T-cell (primary cell): Measurements from ENCODE around the gene IRF2. TPM values are rescaled to one million over a fixed set of nuclear protein-coding genes. Genes with fewer than 3 reads are reported as not detected.

Experiments
- ATAC-seq, 4 experiments: fragments of 200-7000 bp in 3 of 4; fragments of 150-1000 bp in 1 of 4; cut with Tn5 transposase; replicated peaks in 1 of 4; 1 replicate in 3 of 4; 2 replicates in 1 of 4; pipeline ENCODE4 v1.10.0; 2021; ENCODE audit warnings: moderate library complexity in 3 of 4, mild to moderate bottlenecking in 2 of 4, moderate number of reproducible peaks in 1 of 4
- CTCF ChIA-PET, 2 donors: fragments of 300-600 bp; sonication (Branson Sonifier 250); formaldehyde crosslinking; loops; one replicate each; lab custom pipeline; 2022; ENCODE audit warnings: antibody characterized with exemption in 2 of 2; lab: Charles Lee
- POLR2A ChIA-PET, 2 donors: fragments of 300-600 bp; sonication (Branson Sonifier 250); formaldehyde crosslinking; loops; one replicate each; lab custom pipeline; 2022; ENCODE audit warnings: antibody characterized with exemption in 2 of 2; lab: Charles Lee
- DNase-seq, 35 experiments: peaks; one replicate each; pipeline versions ENCODE4 v3.0.0 to v3.0.0-alpha.2; 2013 to 2023
- H3K27ac ChIP-seq: one replicate; pipeline ENCODE4 v1.5.1; 2013; ENCODE audit warnings: low read length
- H3K27me3 ChIP-seq, 2 experiments: replicated peaks in 1 of 2; 1 replicate in 1 of 2; 2 replicates in 1 of 2; pipeline versions ENCODE4 v1.6.1 to v1.7.0; 2013; ENCODE audit warnings: low read length in 1 of 2, mixed read lengths in 1 of 2; ENCODE audit not compliant: control insufficient read depth in 2 of 2, insufficient read depth in 2 of 2; ENCODE audit errors: extremely low read depth in 1 of 2
- H3K36me3 ChIP-seq, 2 donors: 1 replicate in 1 of 2; 2 replicates in 1 of 2; pipeline versions ENCODE4 v1.6.1 to v1.7.0; 2013; ENCODE audit warnings: low read length in 1 of 2; ENCODE audit not compliant: control insufficient read depth in 2 of 2, insufficient read depth in 1 of 2; ENCODE audit errors: extremely low read depth in 1 of 2
- H3K4me1 ChIP-seq, 2 experiments: 1 replicate in 1 of 2; 2 replicates in 1 of 2; pipeline versions ENCODE4 v1.6.1 to v1.7.0; 2013; ENCODE audit warnings: low read length in 2 of 2, mixed read lengths in 1 of 2; ENCODE audit not compliant: insufficient read depth in 2 of 2, control insufficient read depth in 1 of 2; ENCODE audit errors: extremely low read depth in 1 of 2
- H3K4me3 ChIP-seq, 2 donors: 1 replicate in 1 of 2; 2 replicates in 1 of 2; pipeline versions ENCODE4 v1.5.1 to v1.7.0; 2013; ENCODE audit warnings: mild to moderate bottlenecking in 2 of 2, low read length in 1 of 2, moderate library complexity in 1 of 2; ENCODE audit not compliant: control insufficient read depth in 1 of 2; ENCODE audit errors: extremely low read depth in 1 of 2
- H3K9me3 ChIP-seq: 2 replicates; pipeline ENCODE4 v1.7.0; 2013
- H3K27ac Mint-ChIP-seq, 2 donors: one replicate each; pipeline ENCODE4 v1.8.0; 2020 to 2021; ENCODE audit warnings: mild to moderate bottlenecking in 2 of 2, mixed read lengths in 2 of 2
- H3K27me3 Mint-ChIP-seq, 2 donors: one replicate each; pipeline ENCODE4 v1.8.0; 2021 to 2022; ENCODE audit warnings: mixed read lengths in 2 of 2
- H3K36me3 Mint-ChIP-seq: one replicate; pipeline ENCODE4 v1.8.0; 2021; ENCODE audit warnings: mixed read lengths
- H3K4me1 Mint-ChIP-seq, 3 donors: one replicate each; pipeline ENCODE4 v1.8.0; 2020 to 2022; ENCODE audit warnings: mixed read lengths in 3 of 3, mild to moderate bottlenecking in 1 of 3
- H3K4me3 Mint-ChIP-seq, 3 donors: one replicate each; pipeline ENCODE4 v1.8.0; 2020 to 2022; ENCODE audit warnings: mild to moderate bottlenecking in 3 of 3, mixed read lengths in 3 of 3, moderate library complexity in 3 of 3
- H3K9me3 Mint-ChIP-seq, 3 donors: one replicate each; pipeline ENCODE4 v1.8.0; 2020 to 2022; ENCODE audit warnings: mixed read lengths in 3 of 3
- WGBS: methylation state at CpG from one replicate; pipeline ENCODE4 v1.1.5; 2013; ENCODE audit warnings: missing lambda C conversion rate; ENCODE audit not compliant: insufficient coverage; 5-methylcytosine and 5-hydroxymethylcytosine counted together
- total RNA-seq, 35 experiments: library from RNA in 6 of 35; stranded (reverse) in 6 of 35; fragments of 120-200 nt in 1 of 35; gene quantifications; one replicate each; pipeline versions ENCODE4 v1.2.1 to v1.2.4 and lab custom pipeline; 2013 to 2026

The IRF2 gene
- total RNA-seq, 5 donors from 2014 or later (not counting 1 experiment from before 2014, with no cell fraction given), result 45.5 to 73.4 (median 59.1) TPM

DNA sequence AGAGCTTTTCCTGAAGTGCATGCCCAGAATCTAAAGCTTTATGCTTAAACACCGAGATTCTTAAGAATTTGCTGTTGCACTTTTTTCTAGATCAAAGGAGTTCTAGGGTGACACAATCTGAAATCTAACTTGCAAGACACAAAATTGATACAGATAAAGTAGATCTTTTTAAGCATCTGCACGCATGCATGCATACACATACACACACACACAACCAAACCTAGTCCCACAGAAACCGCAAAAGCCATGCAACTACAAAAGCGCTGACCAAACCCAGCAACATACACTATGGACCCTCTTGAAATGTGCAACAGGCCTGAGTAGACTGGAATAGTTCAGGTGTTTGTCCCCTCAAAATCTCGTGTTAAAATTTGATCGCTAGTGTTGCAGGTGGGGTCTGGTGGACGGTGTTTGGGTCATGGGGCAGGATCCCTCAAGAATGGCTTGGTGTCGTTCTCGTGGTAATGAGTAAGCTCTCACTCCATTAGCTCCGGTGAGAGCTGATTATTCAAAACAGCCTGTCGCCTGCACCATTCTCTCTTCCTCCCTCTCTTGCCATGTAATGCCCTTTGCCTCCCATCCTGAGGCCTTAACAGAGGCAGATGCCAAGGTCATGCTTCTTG is 52.7 kb downstream of the IRF2 start:
- Histone ChIP-seq H3K4me1 (peaks cover 16 to 42% of the 10 kb centered on the region in 2 experiments), H3K9me3 (no peaks in the 10 kb centered on the region), H3K4me3 (no peak overlapping the region), H3K27me3 (no peaks in the 10 kb centered on the region), H3K27ac (peak overlapping the region; percentile 48), H3K36me3 (peaks cover 16 to 40% of the 10 kb centered on the region in 2 donors)
- peak in 1 of 35 experiments; percentile 28 for DNase-seq
- H3K27me3 Mint-ChIP-seq, result no peaks in the 10 kb centered on the region
- WGBS, result 30% methylated on average over 2 of the region's 11 CpGs
- H3K36me3 Mint-ChIP-seq, result peaks cover 58% of the 10 kb centered on the region
- POLR2A ChIA-PET, result no interaction called here
- peaks cover 71 to 91% (median 87%) of the 10 kb centered on the region in 3 donors for H3K4me1 Mint-ChIP-seq
- H3K9me3 Mint-ChIP-seq, result peaks cover 3 to 4% (median 4%) of the 10 kb centered on the region in 3 donors
- no peak for ATAC-seq
- H3K4me3 Mint-ChIP-seq, result peak overlapping the region; percentile 42 to 55 (median 44)
- CTCF ChIA-PET, result interaction anchor here in 1 of 2 donors (1.2 kb wide), 1 partner anchor 153 kb away, joined by 5 read pairs; no protein-coding TSS in a partner anchor
- peak overlapping the region; percentile 94 to 95 for H3K27ac Mint-ChIP-seq

- Mint-ChIP-seq H3K4me3 (peak overlapping the region; percentile 42 to 55 (median 44)), H3K36me3 (peaks cover 52% of the 10 kb centered on the region), H3K27me3 (no peaks in the 10 kb centered on the region), H3K27ac (peak overlapping the region; percentile 94 to 95), H3K4me1 (peaks cover 64 to 87% (median 85%) of the 10 kb centered on the region in 3 donors), H3K9me3 (peaks cover 3 to 4% (median 4%) of the 10 kb centered on the region in 3 donors)
- WGBS, result no CpG with 5 or more reads among the region's 5 CpGs
- DNase-seq (peak in 3 of 35 experiments; percentile 9 to 58 (median 17)), ATAC-seq (peak in 2 of 4 experiments; percentile 20 to 68)
- ChIA-PET CTCF (interaction anchor here in 1 of 2 donors (0.5 to 1.2 kb wide), 3 partner anchors 82 to 152 kb away, joined by 3 to 5 read pairs (median 5); no protein-coding TSS in a partner anchor), POLR2A (interaction anchor here in 1 of 2 donors (0.5 to 0.6 kb wide), 2 partner anchors 10 to 83 kb away, joined by 3 to 7 read pairs; no protein-coding TSS in a partner anchor)
- Histone ChIP-seq H3K27ac (peak overlapping the region; percentile 48), H3K27me3 (no peaks in the 10 kb centered on the region), H3K4me3 (no peak overlapping the region), H3K9me3 (no peaks in the 10 kb centered on the region), H3K4me1 (peaks cover 16 to 46% of the 10 kb centered on the region in 2 experiments), H3K36me3 (peaks cover 16 to 33% of the 10 kb centered on the region in 2 donors)
Observed at GRCh38 chr4:184420881-184421416, 53.4 kb downstream of the IRF2 start.

DNA sequence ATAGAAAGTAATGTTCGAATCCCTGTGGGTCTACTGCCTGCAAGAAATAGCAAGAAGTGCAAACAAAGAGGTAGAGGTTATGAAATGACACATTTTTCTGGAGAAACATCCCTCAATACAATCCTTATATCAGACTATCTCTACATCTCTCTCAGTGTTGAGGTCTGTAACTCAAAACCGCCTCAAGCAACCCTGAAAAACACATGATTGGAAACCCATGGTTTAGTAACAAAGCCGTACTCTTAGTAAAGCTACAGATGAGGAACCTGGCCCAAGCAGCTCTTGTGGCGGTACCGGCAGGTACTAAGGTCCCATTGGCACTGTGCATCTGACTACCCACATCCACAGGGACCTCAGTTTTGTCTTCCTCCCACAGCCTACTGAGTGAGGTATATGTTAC is 53.9 kb downstream of the IRF2 start:
- 8% methylated on average over 2 of the region's 5 CpGs for WGBS
- Mint-ChIP-seq H3K27me3 (no peaks in the 10 kb centered on the region), H3K36me3 (peaks cover 53% of the 10 kb centered on the region), H3K9me3 (peaks cover 3 to 4% (median 4%) of the 10 kb centered on the region in 3 donors), H3K4me1 (peaks cover 62 to 89% (median 84%) of the 10 kb centered on the region in 3 donors), H3K27ac (peak overlapping the region; percentile 94 to 95), H3K4me3 (peak overlapping the region; percentile 42 to 55 (median 44))
- Histone ChIP-seq H3K27me3 (no peaks in the 10 kb centered on the region), H3K9me3 (no peaks in the 10 kb centered on the region), H3K27ac (peak overlapping the region; percentile 48), H3K4me3 (no peak overlapping the region), H3K36me3 (peaks cover 15 to 38% of the 10 kb centered on the region in 2 donors), H3K4me1 (peaks cover 16 to 46% of the 10 kb centered on the region in 2 experiments)
- ChIA-PET CTCF (interaction anchor here (0.5 to 1.2 kb wide), 4 partner anchors 16 to 152 kb away, joined by 3 to 5 read pairs (median 4); no protein-coding TSS in a partner anchor), POLR2A (interaction anchor here in 1 of 2 donors (0.5 to 0.6 kb wide), 2 partner anchors 10 to 83 kb away, joined by 3 to 7 read pairs; no protein-coding TSS in a partner anchor)
- ATAC-seq, result peak in 3 of 4 experiments; percentile 10 to 26 (median 12)
- peak in 1 of 35 experiments; percentile 20 for DNase-seq

DNA sequence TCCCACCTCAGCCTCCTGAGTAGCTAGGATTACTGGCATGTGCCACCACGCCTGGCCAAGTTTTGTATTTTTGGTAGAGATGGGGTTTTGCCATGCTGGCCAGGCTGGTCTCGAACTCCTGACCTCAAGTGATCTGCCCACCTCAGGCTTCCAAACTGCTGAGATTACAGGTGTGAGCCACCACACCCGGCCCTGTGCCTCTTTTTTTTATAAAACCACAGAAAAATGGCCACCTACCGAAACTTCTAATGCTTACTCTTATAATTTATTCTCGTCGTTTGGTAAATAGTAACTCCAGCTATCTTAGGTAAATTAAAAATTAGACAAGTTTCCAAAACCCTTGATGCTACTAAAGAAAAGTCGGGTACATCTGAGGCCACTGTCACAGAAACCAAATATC is 54.4 kb downstream of the IRF2 start:
- Histone ChIP-seq H3K27ac (peak overlapping the region; percentile 48), H3K9me3 (no peaks in the 10 kb centered on the region), H3K4me3 (no peak overlapping the region), H3K27me3 (no peaks in the 10 kb centered on the region), H3K4me1 (peaks cover 16 to 46% of the 10 kb centered on the region in 2 experiments), H3K36me3 (peaks cover 11 to 38% of the 10 kb centered on the region in 2 donors)
- Mint-ChIP-seq H3K4me1 (peaks cover 58 to 90% (median 85%) of the 10 kb centered on the region in 3 donors), H3K4me3 (peak overlapping the region in 2 of 3 donors; percentile 42 to 55), H3K27ac (peak overlapping the region; percentile 94 to 95), H3K9me3 (peaks cover 3 to 4% (median 4%) of the 10 kb centered on the region in 3 donors), H3K36me3 (peaks cover 53% of the 10 kb centered on the region), H3K27me3 (no peaks in the 10 kb centered on the region)
- POLR2A ChIA-PET, result interaction anchor here in 1 of 2 donors (0.6 kb wide), 1 partner anchor 9 kb away, joined by 7 read pairs; no protein-coding TSS in a partner anchor
- 0% methylated on average over 1 of the region's 7 CpGs for WGBS
- no peak for DNase-seq
- CTCF ChIA-PET, result interaction anchor here (0.6 to 0.7 kb wide), 2 partner anchors 17 to 83 kb away, joined by 3 read pairs; no protein-coding TSS in a partner anchor
- no peak for ATAC-seq

DNA sequence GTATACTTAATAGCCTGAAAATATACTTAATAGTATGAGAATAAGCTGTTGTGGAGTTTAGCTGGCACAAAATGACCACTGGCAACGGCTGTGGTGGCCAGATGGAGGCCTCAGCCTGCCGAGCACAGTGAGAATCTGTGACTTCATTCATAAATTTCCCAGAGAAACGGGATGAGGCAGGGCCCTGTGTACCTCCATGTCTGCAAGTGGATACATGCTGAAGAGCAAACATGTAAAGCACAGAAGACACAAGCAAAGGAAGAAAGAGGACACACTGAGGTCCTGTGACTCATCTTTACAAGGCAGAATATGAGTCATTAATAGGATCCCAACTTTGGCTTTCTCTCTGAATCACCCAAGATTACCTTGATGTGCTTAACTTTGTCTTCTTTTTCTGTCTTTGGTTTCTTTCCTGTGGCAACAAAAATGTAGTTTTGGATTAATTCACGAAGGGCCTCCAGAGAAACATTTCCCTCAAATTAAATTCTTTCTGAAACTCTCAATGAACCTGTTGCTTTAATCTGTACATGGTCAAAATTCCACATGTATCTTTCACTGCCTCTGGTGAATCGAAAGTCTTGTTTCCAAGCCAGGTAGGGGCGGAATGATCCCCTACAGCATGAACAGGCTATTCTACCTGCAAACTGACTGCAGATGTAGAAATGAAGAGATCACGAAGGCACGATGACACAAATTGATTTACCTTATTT is 56.4 kb downstream of the IRF2 start:
- H3K9me3 Mint-ChIP-seq, result peaks cover 3 to 4% (median 4%) of the 10 kb centered on the region in 3 donors
- CTCF ChIA-PET, result interaction anchor here in 1 of 2 donors (0.6 to 2.3 kb wide), 5 partner anchors 117 to 412 kb away, joined by 3 to 12 read pairs (median 4); no protein-coding TSS in a partner anchor
- peak overlapping the region; percentile 82 to 94 for H3K27ac Mint-ChIP-seq
- POLR2A ChIA-PET, result interaction anchor here (0.6 to 0.9 kb wide), 5 partner anchors 18 to 118 kb away, joined by 3 to 4 read pairs (median 3); partner anchors contain the start of gene IRF2 (in 1 of the 2)
- Histone ChIP-seq H3K27me3 (no peaks in the 10 kb centered on the region), H3K27ac (peak overlapping the region; percentile 87), H3K4me1 (peaks cover 16 to 48% of the 10 kb centered on the region in 2 experiments), H3K4me3 (peak overlapping the region; percentile 38 to 49), H3K9me3 (no peaks in the 10 kb centered on the region), H3K36me3 (peaks cover 7 to 42% of the 10 kb centered on the region in 2 donors)
- ATAC-seq, result peak; percentile 30 to 90 (median 86)
- H3K36me3 Mint-ChIP-seq, result peaks cover 47% of the 10 kb centered on the region
- DNase-seq, result peak in 3 of 35 experiments; percentile 12 to 59 (median 21)
- H3K4me1 Mint-ChIP-seq, result peaks cover 61 to 88% (median 79%) of the 10 kb centered on the region in 3 donors
- peak overlapping the region; percentile 76 to 80 (median 78) for H3K4me3 Mint-ChIP-seq
- H3K27me3 Mint-ChIP-seq, result no peaks in the 10 kb centered on the region
- 40% methylated on average over 6 of the region's 8 CpGs for WGBS
